ENCODE measurements around the gene TMC1. TPM values are rescaled to one million over a fixed set of nuclear protein-coding genes. Genes with fewer than 3 reads are reported as not detected.
"Not testable (repeated sequence)": the region's sequence is repeated elsewhere in the genome, so short reads cannot be mapped to it uniquely, and the experiment has no call there.

Gene TMC1
- total RNA-seq, 3 donors from 2014 or later = 0.17 to 0.77 (median 0.19) TPM

GRCh38 chr9:72539824-72540347 lies 18.5 kb downstream of the TMC1 start:
- intact Hi-C loops (cut with DNase I, micrococcal nuclease) = no loop called here
- Histone ChIP-seq H3K4me3 (no peak overlapping the region), H3K4me1 (ENCODE audit: low read depth) (no peaks in the 10 kb centered on the region), H3K36me3 (ENCODE audit: low read depth) (no peaks in the 10 kb centered on the region), H3K9me3 (no peaks in the 10 kb centered on the region)
- DNase-seq (no peak), ATAC-seq (no peak)
- TF ChIP-seq, protein P1, sequence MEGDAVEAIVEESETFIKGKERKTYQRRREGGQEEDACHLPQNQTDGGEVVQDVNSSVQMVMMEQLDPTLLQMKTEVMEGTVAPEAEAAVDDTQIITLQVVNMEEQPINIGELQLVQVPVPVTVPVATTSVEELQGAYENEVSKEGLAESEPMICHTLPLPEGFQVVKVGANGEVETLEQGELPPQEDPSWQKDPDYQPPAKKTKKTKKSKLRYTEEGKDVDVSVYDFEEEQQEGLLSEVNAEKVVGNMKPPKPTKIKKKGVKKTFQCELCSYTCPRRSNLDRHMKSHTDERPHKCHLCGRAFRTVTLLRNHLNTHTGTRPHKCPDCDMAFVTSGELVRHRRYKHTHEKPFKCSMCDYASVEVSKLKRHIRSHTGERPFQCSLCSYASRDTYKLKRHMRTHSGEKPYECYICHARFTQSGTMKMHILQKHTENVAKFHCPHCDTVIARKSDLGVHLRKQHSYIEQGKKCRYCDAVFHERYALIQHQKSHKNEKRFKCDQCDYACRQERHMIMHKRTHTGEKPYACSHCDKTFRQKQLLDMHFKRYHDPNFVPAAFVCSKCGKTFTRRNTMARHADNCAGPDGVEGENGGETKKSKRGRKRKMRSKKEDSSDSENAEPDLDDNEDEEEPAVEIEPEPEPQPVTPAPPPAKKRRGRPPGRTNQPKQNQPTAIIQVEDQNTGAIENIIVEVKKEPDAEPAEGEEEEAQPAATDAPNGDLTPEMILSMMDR (IDR thresholded peaks at IDR 0.05) = no peak

DNA sequence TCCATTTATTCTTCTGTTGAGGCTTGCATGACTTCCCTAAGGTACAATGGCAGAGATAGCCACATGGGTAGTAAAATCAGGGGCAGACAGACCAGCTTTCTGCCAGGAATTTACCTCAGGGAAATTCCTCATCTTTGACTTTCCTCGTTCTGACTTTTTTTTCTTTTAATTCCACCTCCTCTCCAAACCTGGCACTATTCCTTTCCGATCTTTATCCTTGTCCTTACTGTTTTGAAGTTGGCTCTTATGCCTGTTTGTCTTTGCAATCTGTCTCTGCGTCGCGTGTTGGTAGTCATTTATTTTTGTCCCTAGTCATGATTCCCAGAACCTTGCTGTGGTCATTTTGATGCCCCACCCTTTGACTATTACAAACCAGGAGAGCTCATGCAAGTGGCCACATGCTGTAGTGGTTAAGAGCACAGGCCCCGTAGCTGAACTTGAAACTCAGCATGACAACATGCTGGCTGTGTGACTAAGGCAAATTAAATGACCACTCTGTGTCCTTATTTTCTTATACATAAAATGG lies 19.0 kb downstream of the TMC1 start:
- ATAC-seq = no peak
- DNase-seq = no peak
- Histone ChIP-seq H3K9me3 (no peaks in the 10 kb centered on the region), H3K36me3 (ENCODE audit: low read depth) (no peaks in the 10 kb centered on the region), H3K4me1 (ENCODE audit: low read depth) (no peaks in the 10 kb centered on the region), H3K4me3 (no peak overlapping the region)
- TF ChIP-seq, protein P1 (IDR thresholded peaks at IDR 0.05) = no peak
- intact Hi-C loops (cut with DNase I, micrococcal nuclease) = no loop called here

DNA sequence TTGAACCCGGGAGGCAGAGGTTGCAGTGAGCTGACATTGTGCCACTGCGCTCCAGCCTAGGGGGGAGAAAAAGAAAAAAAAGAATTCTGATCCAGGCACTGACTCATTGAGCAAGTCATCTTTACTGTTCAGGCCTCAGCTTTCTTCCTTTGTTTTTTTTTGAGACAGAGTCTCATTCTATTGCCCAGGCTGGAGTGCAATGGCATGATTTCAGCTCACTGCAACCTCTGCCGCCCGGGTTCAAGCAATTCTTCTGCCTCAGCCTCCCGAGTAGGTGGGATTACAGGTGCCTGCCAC lies 21.1 kb downstream of the TMC1 start:
- DNase-seq; intact Hi-C loops (cut with DNase I, micrococcal nuclease); H3K4me1 ChIP-seq (ENCODE audit: low read depth); H3K36me3 ChIP-seq (ENCODE audit: low read depth); H3K4me3 ChIP-seq; ATAC-seq; H3K9me3 ChIP-seq: not testable (repeated sequence)

- H3K9me3 ChIP-seq = no peaks in the 10 kb centered on the region
- no peaks in the 10 kb centered on the region for H3K36me3 ChIP-seq (ENCODE audit: low read depth)
- TF ChIP-seq, protein P1 (IDR thresholded peaks at IDR 0.05) = no peak
- H3K4me1 ChIP-seq (ENCODE audit: low read depth) = no peaks in the 10 kb centered on the region
- H3K4me3 ChIP-seq = no peak overlapping the region
- intact Hi-C loops (cut with DNase I, micrococcal nuclease) = no loop called here
- ATAC-seq (no peak), DNase-seq (no peak)
Measured at GRCh38 chr9:72542917-72543316, 21.5 kb downstream of the TMC1 start.

DNA sequence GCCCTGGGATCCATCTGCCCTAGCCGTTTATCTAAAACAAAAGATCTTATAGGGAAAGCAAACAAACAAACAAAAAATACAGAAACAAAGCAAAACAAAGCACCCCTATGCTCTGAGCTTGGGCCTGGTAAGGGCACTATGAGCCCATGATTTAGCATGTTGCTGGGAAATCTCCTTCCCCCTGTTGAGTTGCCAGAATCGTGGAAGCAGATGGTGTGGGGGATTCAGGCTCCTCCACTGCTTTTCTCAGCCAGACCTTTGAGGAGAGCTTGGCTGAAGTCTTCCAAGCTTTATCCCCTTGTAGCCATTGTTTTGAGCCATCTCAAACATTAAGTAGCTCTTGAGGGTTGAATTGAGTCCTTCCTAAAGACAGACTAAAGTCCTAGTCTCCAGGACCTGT lies 29.9 kb downstream of the TMC1 start:
- H3K4me1 ChIP-seq (ENCODE audit: low read depth) = no peaks in the 10 kb centered on the region
- DNase-seq (no peak), ATAC-seq (no peak)
- no peaks in the 10 kb centered on the region for H3K36me3 ChIP-seq (ENCODE audit: low read depth)
- TF ChIP-seq, protein P1 (IDR thresholded peaks at IDR 0.05) = no peak
- no peak overlapping the region for H3K4me3 ChIP-seq
- H3K9me3 ChIP-seq = no peaks in the 10 kb centered on the region
- intact Hi-C loops (cut with DNase I, micrococcal nuclease) = no loop called here

DNA sequence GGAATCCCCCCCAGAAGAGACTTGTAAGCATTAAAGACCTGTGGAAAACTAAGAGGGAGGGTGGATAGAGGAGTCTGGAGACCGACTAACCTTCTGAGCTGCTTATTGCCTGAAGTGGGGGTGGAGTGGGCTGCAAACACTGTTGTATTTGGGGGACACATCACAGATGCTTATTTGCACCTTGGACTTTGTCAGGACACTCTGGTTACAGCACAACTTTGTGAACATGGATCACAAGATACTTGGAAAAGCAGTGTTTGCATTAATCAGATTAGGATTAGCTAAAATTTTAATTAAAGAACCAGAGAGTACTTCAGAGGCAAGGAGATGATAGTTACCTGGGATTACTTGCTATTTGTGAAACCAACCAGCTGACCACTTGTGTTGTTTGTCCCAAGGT lies 30.9 kb downstream of the TMC1 start:
- intact Hi-C loops (cut with DNase I, micrococcal nuclease) = no loop called here
- no peaks in the 10 kb centered on the region for H3K36me3 ChIP-seq (ENCODE audit: low read depth)
- H3K4me1 ChIP-seq (ENCODE audit: low read depth) = no peaks in the 10 kb centered on the region
- H3K4me3 ChIP-seq = no peak overlapping the region
- H3K9me3 ChIP-seq = no peaks in the 10 kb centered on the region
- TF ChIP-seq, protein P1 (IDR thresholded peaks at IDR 0.05) = no peak
- DNase-seq (no peak), ATAC-seq (no peak)
